Endothelial cell of umbilical vein (primary cell): Measurements from ENCODE around the gene PGA3. TPM values are rescaled to one million over a fixed set of nuclear protein-coding genes. Genes with fewer than 3 reads are reported as not detected.

Experiments used
- BruUV-seq: library from RNA; stranded (reverse); fragments of 400-500 nt; replicated peaks from 2 replicates; lab custom pipeline; 2021; lab: Mats Ljungman, UMichigan
- CTCF ChIA-PET: fragments of 300-600, 350-600 bp; sonication (Branson Sonifier 250); formaldehyde crosslinking; loops from one replicate; lab custom pipeline; 2021; ENCODE audit warnings: antibody characterized with exemption, inconsistent platforms; lab: Charles Lee
- POLR2A ChIA-PET: fragments of 300-600, 350-600 bp; sonication (Branson Sonifier 250); formaldehyde crosslinking; loops from one replicate; lab custom pipeline; 2021; ENCODE audit warnings: antibody characterized with exemption, inconsistent platforms; lab: Charles Lee
- DNase-seq: peaks from one replicate; pipeline ENCODE4 v3.0.0-alpha.2; 2011; ENCODE audit warnings: low read depth, low spot score
- FAIRE-seq: peaks from 2 replicates; lab custom pipeline; 2011; peaks lifted over from hg19 to GRCh38; lab: Jason Lieb, UNC
- H2AFZ ChIP-seq: 2 replicates; pipeline ENCODE4 v1.6.0; 2012; ENCODE audit warnings: low read depth, low read length, control low read depth, inconsistent platforms
- H3K27ac ChIP-seq: 2 replicates; pipeline ENCODE4 v1.5.1; 2011; ENCODE audit warnings: low read depth, mild to moderate bottlenecking, control low read depth, low read length, moderate library complexity; ENCODE audit not compliant: insufficient read depth
- H3K27me3 ChIP-seq, 2 experiments: 2 replicates each; pipeline versions ENCODE4 v1.6.0 to v1.6.1; 2011; ENCODE audit warnings: low read length in 2 of 2, mixed read lengths in 1 of 2; ENCODE audit not compliant: control insufficient read depth in 2 of 2, insufficient read depth in 2 of 2
- H3K36me3 ChIP-seq, 2 experiments: 2 replicates in 1 of 2; 3 replicates in 1 of 2; pipeline ENCODE4 v1.5.1; 2011; ENCODE audit warnings: low read length in 2 of 2, mild to moderate bottlenecking in 1 of 2, moderate library complexity in 1 of 2; ENCODE audit not compliant: control insufficient read depth in 2 of 2, insufficient read depth in 2 of 2; ENCODE audit errors: extremely low read depth in 1 of 2
- H3K4me1 ChIP-seq: 3 replicates; pipeline ENCODE4 v1.5.1; 2011; ENCODE audit warnings: mild to moderate bottlenecking, low read length; ENCODE audit not compliant: control insufficient read depth, insufficient read depth; ENCODE audit errors: extremely low read depth
- H3K4me2 ChIP-seq: 2 replicates; pipeline ENCODE4 v1.6.1; 2011; ENCODE audit warnings: low read length, control low read depth, mixed read lengths; ENCODE audit not compliant: insufficient read depth
- H3K4me3 ChIP-seq, 3 experiments: fragments of 200-600 bp in 1 of 3; sonication (generic), shearing (Covaris generic) in 1 of 3; replicated peaks in 1 of 3; 2 replicates each; pipeline ENCODE4 v1.5.1; 2011 to 2016; ENCODE audit warnings: control low read depth in 3 of 3, low read length in 3 of 3, mild to moderate bottlenecking in 2 of 3, inconsistent platforms in 1 of 3, low read depth in 1 of 3, moderate library complexity in 1 of 3; ENCODE audit not compliant: insufficient read depth in 1 of 3
- H3K79me2 ChIP-seq: 2 replicates; pipeline ENCODE4 v1.6.0; 2012; ENCODE audit warnings: low read length, inconsistent platforms; ENCODE audit not compliant: control insufficient read depth, insufficient read depth
- H3K9ac ChIP-seq: replicated peaks from 2 replicates; pipeline ENCODE3; 2011; ENCODE audit warnings: low read length, control low read depth; ENCODE audit not compliant: insufficient read depth; ENCODE audit errors: extremely low read depth
- H3K9me1 ChIP-seq: replicated peaks from 3 replicates; pipeline ENCODE4 v1.6.0; 2011; ENCODE audit warnings: mild to moderate bottlenecking, low read length; ENCODE audit not compliant: control insufficient read depth, insufficient read depth; ENCODE audit errors: extremely low read depth
- H3K9me3 ChIP-seq: replicated peaks from 2 replicates; pipeline ENCODE4 v1.5.1; 2012; ENCODE audit warnings: low read length, inconsistent platforms; ENCODE audit not compliant: control insufficient read depth, insufficient read depth
- H4K20me1 ChIP-seq: replicated peaks from 2 replicates; pipeline ENCODE3; 2011; ENCODE audit warnings: mild to moderate bottlenecking, low read length; ENCODE audit not compliant: control insufficient read depth, insufficient read depth; ENCODE audit errors: extremely low read depth
- CTCF ChIP-seq, 2 donors: IDR thresholded peaks; 1 replicate in 1 of 2; 2 replicates in 1 of 2; pipeline ENCODE4 v1.5.1; 2011; ENCODE audit warnings: low read length in 2 of 2, mild to moderate bottlenecking in 2 of 2, moderate library complexity in 2 of 2, control low read depth in 1 of 2, inconsistent platforms in 1 of 2, low read depth in 1 of 2; ENCODE audit not compliant: insufficient read depth in 1 of 2; ENCODE audit errors: extremely low read depth in 1 of 2
- EZH2 ChIP-seq: IDR thresholded peaks from 2 replicates; pipeline ENCODE4 v1.6.1; 2012; ENCODE audit warnings: borderline replicate concordance, low read depth, mild to moderate bottlenecking, moderate library complexity, low read length, inconsistent platforms; ENCODE audit not compliant: severe bottlenecking
- FOS ChIP-seq: IDR thresholded peaks from 2 replicates; pipeline ENCODE4 v1.6.1; 2011; ENCODE audit warnings: mild to moderate bottlenecking, low read length, moderate library complexity, borderline replicate concordance; ENCODE audit not compliant: insufficient read depth
- GATA2 ChIP-seq: IDR thresholded peaks from 2 replicates; pipeline ENCODE4 v1.7.0; 2011; ENCODE audit warnings: low read depth, mild to moderate bottlenecking, moderate library complexity, mixed read lengths, low read length; ENCODE audit not compliant: insufficient read length, insufficient read depth
- JUN ChIP-seq: IDR thresholded peaks from 2 replicates; pipeline ENCODE4 v1.6.1; 2011; ENCODE audit warnings: borderline replicate concordance, low read depth; ENCODE audit not compliant: insufficient read length, insufficient read depth
- MAX ChIP-seq: IDR thresholded peaks from 2 replicates; pipeline ENCODE4 v1.6.1; 2011; ENCODE audit not compliant: insufficient read depth, insufficient read length
- MYC ChIP-seq: IDR thresholded peaks from one replicate; pipeline ENCODE4 v1.6.1; 2011; ENCODE audit warnings: mild to moderate bottlenecking, low read depth, low read length
- POLR2AphosphoS5 ChIP-seq: IDR thresholded peaks from 2 replicates; pipeline ENCODE4 v1.6.1; 2012; ENCODE audit warnings: low read depth, mild to moderate bottlenecking, control low read depth, low read length, moderate library complexity; ENCODE audit not compliant: insufficient read depth
- dilution Hi-C: fragments of 300-500 bp; cut with MboI; formaldehyde crosslinking; loops from one replicate; pipeline ENCODE4 v1.15.0; 2019; ENCODE audit warnings: low sequenced_read_pairs; ENCODE audit not compliant: extremely low pct_ligation_motif_present
- intact Hi-C: fragments of 100-400 bp; cut with micrococcal nuclease; formaldehyde crosslinking; loops from one replicate; pipeline ENCODE4 v1.10.0; 2022
- polyA plus RNA-seq, 4 experiments: library from polyadenylated mRNA; depleted of rRNA in 3 of 4; stranded (reverse) in 3 of 4; unstranded in 1 of 4; fragments of >200 nt; gene quantifications; 2 replicates each; pipeline versions ENCODE4 v1.2.1 to v1.2.3, GENCODE V29; 2011 to 2012; ENCODE audit warnings: missing spikeins in 1 of 4
- total RNA-seq: library from RNA; stranded (reverse); gene quantifications from 2 replicates; pipeline ENCODE4 v1.2.3, GENCODE V29; 2021

Gene PGA3
- total and polyA plus RNA-seq, 2 donors (not counting 3 experiments of a cell fraction or from before 2014, with no cell fraction given) = not detected

- Histone ChIP-seq H4K20me1 (peaks cover 3% of the 10 kb centered on the region), H3K36me3 (no peaks in the 10 kb centered on the region), H3K4me3 (no peak overlapping the region), H3K4me1 (peaks cover 28% of the 10 kb centered on the region), H3K27ac (no peak overlapping the region), H3K9me1 (no peaks in the 10 kb centered on the region), H2AFZ (no peak overlapping the region), H3K9me3 (no peaks in the 10 kb centered on the region), H3K4me2 (no peak overlapping the region), H3K27me3 (no peaks in the 10 kb centered on the region), H3K79me2 (peaks cover 59% of the 10 kb centered on the region), H3K9ac (no peak overlapping the region)
- CTCF ChIA-PET = no interaction called here
- POLR2A ChIA-PET = no interaction called here
- intact Hi-C loops (loop anchor here (5.0 to 10.0 kb wide), 2 partner anchors 320 to 847 kb away; no protein-coding TSS in a partner anchor), dilution Hi-C loops (no loop called here)
- no peak for TF ChIP-seq MYC
- TF ChIP-seq EZH2 = no peak
- TF ChIP-seq GATA2 = no peak
- TF ChIP-seq MAX = no peak
- no peak for TF ChIP-seq FOS
- no peak for TF ChIP-seq POLR2AphosphoS5
- no peak for TF ChIP-seq JUN
- TF ChIP-seq CTCF (IDR thresholded peaks at IDR 0.05; ENCODE audit: extremely low read depth in 1 of 2, insufficient read depth in 1 of 2, low read depth in 1 of 2, low read length in 2 of 2) = no peak
- no peak for DNase-seq
- FAIRE-seq = no peak
- BruUV-seq = no TSS peak
Observed at GRCh38 chr11:61154528-61154927, 48.8 kb upstream of the PGA3 start.
